PC-3 (cell line): ENCODE results near the gene MTMR11.

Experiments used
- EZH2phosphoT487 ChIP-seq: fragments of 300-600 bp; sonication (generic); IDR thresholded peaks from 2 replicates; pipeline ENCODE4 v1.6.1; 2018; ENCODE audit warnings: mild to moderate bottlenecking, antibody characterized with exemption, low read length, borderline replicate concordance
- TF ChIP-seq, protein P1 (sequence below): fragments of 300-600 bp; sonication (generic); conservative IDR thresholded peaks from 2 replicates; pipeline ENCODE4 v1.5.1; 2017; ENCODE audit warnings: antibody characterized with exemption, low read depth, mild to moderate bottlenecking, low read length

DNA sequence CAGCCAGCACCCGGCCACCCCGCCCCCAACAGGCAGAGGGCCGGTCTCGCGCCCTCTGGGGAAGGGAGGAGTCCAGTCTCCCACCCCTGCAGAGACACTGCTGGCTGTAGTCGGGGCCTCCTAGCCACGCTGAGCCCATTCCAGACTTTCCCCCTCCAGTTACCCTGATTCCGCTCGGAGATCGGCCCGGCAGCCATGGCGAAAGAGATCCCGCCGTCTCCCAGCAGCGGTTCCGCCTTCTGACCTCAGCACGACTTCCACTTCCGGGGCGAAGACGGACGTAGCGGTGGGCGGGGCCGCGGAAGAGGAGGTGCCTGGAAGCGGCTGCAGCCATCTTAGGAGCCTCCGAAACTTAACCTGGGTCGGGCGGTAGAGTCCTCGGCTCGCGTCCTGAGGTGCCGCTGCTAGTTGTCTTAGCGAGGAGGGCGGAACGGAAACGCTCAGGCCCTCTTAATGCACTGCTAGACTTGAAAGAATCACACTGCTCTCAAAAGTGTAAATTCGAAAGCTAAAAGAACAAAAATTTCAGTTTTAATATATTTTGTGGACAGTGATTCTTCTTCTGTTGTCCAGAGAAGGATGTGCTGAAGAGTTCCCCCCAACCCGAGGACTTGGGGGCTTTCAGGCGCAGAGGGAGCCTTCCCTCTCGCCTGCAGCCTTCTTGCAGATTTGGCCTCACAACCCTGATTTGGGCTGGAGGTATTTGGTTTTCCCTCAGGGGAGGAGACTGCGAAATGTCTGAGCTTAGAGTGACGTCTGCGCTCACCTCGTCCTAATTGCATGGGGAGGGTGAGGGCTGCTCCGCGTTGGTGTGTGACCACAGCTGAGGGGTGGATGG is 8.9 kb downstream of the MTMR11 start, which contains the start of gene SF3B4:
- TF ChIP-seq, protein P1, sequence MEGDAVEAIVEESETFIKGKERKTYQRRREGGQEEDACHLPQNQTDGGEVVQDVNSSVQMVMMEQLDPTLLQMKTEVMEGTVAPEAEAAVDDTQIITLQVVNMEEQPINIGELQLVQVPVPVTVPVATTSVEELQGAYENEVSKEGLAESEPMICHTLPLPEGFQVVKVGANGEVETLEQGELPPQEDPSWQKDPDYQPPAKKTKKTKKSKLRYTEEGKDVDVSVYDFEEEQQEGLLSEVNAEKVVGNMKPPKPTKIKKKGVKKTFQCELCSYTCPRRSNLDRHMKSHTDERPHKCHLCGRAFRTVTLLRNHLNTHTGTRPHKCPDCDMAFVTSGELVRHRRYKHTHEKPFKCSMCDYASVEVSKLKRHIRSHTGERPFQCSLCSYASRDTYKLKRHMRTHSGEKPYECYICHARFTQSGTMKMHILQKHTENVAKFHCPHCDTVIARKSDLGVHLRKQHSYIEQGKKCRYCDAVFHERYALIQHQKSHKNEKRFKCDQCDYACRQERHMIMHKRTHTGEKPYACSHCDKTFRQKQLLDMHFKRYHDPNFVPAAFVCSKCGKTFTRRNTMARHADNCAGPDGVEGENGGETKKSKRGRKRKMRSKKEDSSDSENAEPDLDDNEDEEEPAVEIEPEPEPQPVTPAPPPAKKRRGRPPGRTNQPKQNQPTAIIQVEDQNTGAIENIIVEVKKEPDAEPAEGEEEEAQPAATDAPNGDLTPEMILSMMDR: no peak
- no peak for TF ChIP-seq EZH2phosphoT487
